LHCN-M2 (cell line): ENCODE data around the gene FRMD4A. TPM values are rescaled to one million over a fixed set of nuclear protein-coding genes. Genes with fewer than 3 reads are reported as not detected.
A peak's percentile ranks its signal among the peaks of the same experiment; 100 is the strongest.

Source experiments
- DNase-seq: peaks from one replicate; pipeline ENCODE4 v3.0.0-alpha.2; 2012; ENCODE audit warnings: low read depth
- total RNA-seq: library from RNA; depleted of rRNA; stranded (reverse); fragments of >200 nt; gene quantifications from 2 replicates; pipeline ENCODE4 v1.2.3, GENCODE V29; 2014

Gene FRMD4A
- total RNA-seq, 1 experiment from 2014 or later: 34.8 TPM

GRCh38 chr10:13823709-13824405 is 506.9 kb downstream of the FRMD4A start:
- peak; percentile 67 for DNase-seq

- DNase-seq: no peak
Measured at GRCh38 chr10:13823096-13823708, 507.5 kb downstream of the FRMD4A start.

- no peak for DNase-seq
Measured at GRCh38 chr10:13822490-13822889, 508.2 kb downstream of the FRMD4A start.

GRCh38 chr10:13820964-13821337 is 509.8 kb downstream of the FRMD4A start:
- no peak for DNase-seq

GRCh38 chr10:13820119-13820963 is 510.4 kb downstream of the FRMD4A start:
- DNase-seq: no peak

- peak; percentile 67 for DNase-seq
Measured at GRCh38 chr10:13816195-13816925, 514.4 kb downstream of the FRMD4A start.

- peak; percentile 75 for DNase-seq
Measured at GRCh38 chr10:13815756-13816155, 515.0 kb downstream of the FRMD4A start.

- DNase-seq: no peak
Measured at GRCh38 chr10:13813550-13813949, 517.2 kb downstream of the FRMD4A start.

- DNase-seq: no peak
Measured at GRCh38 chr10:13812804-13813203, 517.9 kb downstream of the FRMD4A start.

GRCh38 chr10:13810568-13810967 is 520.2 kb downstream of the FRMD4A start:
- DNase-seq: no peak

GRCh38 chr10:13809427-13809826 is 521.3 kb downstream of the FRMD4A start:
- no peak for DNase-seq

- no peak for DNase-seq
Measured at GRCh38 chr10:13808556-13809391, 522.0 kb downstream of the FRMD4A start.

- DNase-seq: no peak
Measured at GRCh38 chr10:13806419-13806818, 524.3 kb downstream of the FRMD4A start.

- DNase-seq: no peak
Measured at GRCh38 chr10:13803566-13804554, 526.9 kb downstream of the FRMD4A start.

GRCh38 chr10:13801907-13802288 is 528.8 kb downstream of the FRMD4A start:
- DNase-seq: no peak

- DNase-seq: no peak
Measured at GRCh38 chr10:13801156-13801906, 529.4 kb downstream of the FRMD4A start.

- DNase-seq: no peak
Measured at GRCh38 chr10:13797164-13797563, 533.6 kb downstream of the FRMD4A start.

GRCh38 chr10:13795653-13796555 is 534.8 kb downstream of the FRMD4A start:
- DNase-seq: no peak
